ENCODE measurements around the gene TAX1BP1. TPM values are rescaled to one million over a fixed set of nuclear protein-coding genes. Genes with fewer than 3 reads are reported as not detected.

The TAX1BP1 gene
- total and polyA plus RNA-seq, 11 donors, result 91.2 to 190 (median 159) TPM

GRCh38 chr7:27860800-27861199, 120.8 kb downstream of the TAX1BP1 start:
- TF ChIP-seq CTCF (IDR thresholded peaks at IDR 0.05) (no peak), POLR2A (IDR thresholded peaks at IDR 0.05) (no peak)
- Histone ChIP-seq H3K27me3 (no peaks in the 10 kb centered on the region), H3K9me3 (peaks cover 0 to 22% (median 0%) of the 10 kb centered on the region in 12 donors), H3K4me3 (no peak overlapping the region), H3K4me1 (no peaks in the 10 kb centered on the region), H3K27ac (no peak overlapping the region), H3K36me3 (no peaks in the 10 kb centered on the region)
- no peak for ATAC-seq
- intact Hi-C loops (cut with DNase I), result no loop called here
- no peak for DNase-seq
- WGBS, 4 donors, result 91 to 95% (median 91%) methylated on average over 6 of the region's 6 CpGs

GRCh38 chr7:27861747-27862146, 121.8 kb downstream of the TAX1BP1 start:
- no peak for TF ChIP-seq POLR2A (IDR thresholded peaks at IDR 0.05)
- no peak for TF ChIP-seq CTCF (IDR thresholded peaks at IDR 0.05)
- no peaks in the 10 kb centered on the region for H3K36me3 ChIP-seq
- H3K9me3 ChIP-seq, result peaks cover 0 to 17% (median 0%) of the 10 kb centered on the region in 12 donors
- H3K27me3 ChIP-seq, result no peaks in the 10 kb centered on the region
- 71 to 80% (median 74%) methylated on average over 3 of the region's 3 CpGs for WGBS, 4 donors
- H3K4me1 ChIP-seq, result no peaks in the 10 kb centered on the region
- DNase-seq (no peak), ATAC-seq (no peak)
- no peak overlapping the region for H3K4me3 ChIP-seq
- intact Hi-C loops (cut with DNase I), result no loop called here
- H3K27ac ChIP-seq, result no peak overlapping the region

- 94 to 97% (median 95%) methylated on average over 11 of the region's 11 CpGs for WGBS, 4 donors
- intact Hi-C loops (cut with DNase I), result no loop called here
- no peak overlapping the region for H3K27ac ChIP-seq
- H3K36me3 ChIP-seq, result no peaks in the 10 kb centered on the region
- H3K4me3 ChIP-seq, result no peak overlapping the region
- ATAC-seq, result no peak
- no peaks in the 10 kb centered on the region for H3K27me3 ChIP-seq
- H3K9me3 ChIP-seq, result peaks cover 0 to 9% (median 0%) of the 10 kb centered on the region in 12 donors
- no peak for DNase-seq
- TF ChIP-seq CTCF (IDR thresholded peaks at IDR 0.05), result no peak
- no peak for TF ChIP-seq POLR2A (IDR thresholded peaks at IDR 0.05)
- H3K4me1 ChIP-seq, result no peaks in the 10 kb centered on the region
Observed at GRCh38 chr7:27863880-27864279, 123.9 kb downstream of the TAX1BP1 start.

DNA sequence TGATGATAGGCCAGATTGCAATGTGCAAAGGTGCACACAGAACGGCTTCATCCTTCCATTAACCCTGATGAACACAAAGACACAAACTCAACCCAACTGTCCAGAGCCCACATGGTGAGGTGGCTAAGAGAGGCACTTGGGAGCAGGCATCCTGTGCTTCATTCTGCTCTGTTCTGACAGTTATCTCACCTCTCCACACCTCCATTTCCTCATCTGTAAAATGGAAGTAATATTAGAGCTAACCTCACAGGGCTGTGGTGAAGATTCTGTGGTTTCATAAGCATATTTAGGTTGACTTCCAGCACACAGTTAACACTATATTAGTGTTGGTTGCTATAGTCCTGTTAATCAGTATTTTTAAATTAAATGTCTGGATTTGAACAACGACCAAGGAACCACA, 126.3 kb downstream of the TAX1BP1 start:
- ATAC-seq, result no peak
- no peaks in the 10 kb centered on the region for H3K9me3 ChIP-seq
- intact Hi-C loops (cut with DNase I), result no loop called here
- H3K4me3 ChIP-seq, result no peak overlapping the region
- no peak for TF ChIP-seq POLR2A (IDR thresholded peaks at IDR 0.05)
- no peaks in the 10 kb centered on the region for H3K27me3 ChIP-seq
- WGBS, 4 donors, result 48 to 71% (median 48%) methylated on average over 2 of the region's 2 CpGs
- H3K4me1 ChIP-seq, result no peaks in the 10 kb centered on the region
- H3K36me3 ChIP-seq, result no peaks in the 10 kb centered on the region
- no peak for DNase-seq
- no peak overlapping the region for H3K27ac ChIP-seq
